Mucosa of stomach (tissue), 1 donor: ENCODE data around the gene BIRC3.
"Not testable (repeated sequence)": the region's sequence is repeated elsewhere in the genome, so short reads cannot be mapped to it uniquely, and the experiment has no call there.

Source experiments
- H3K27me3 ChIP-seq: one replicate; pipeline ENCODE4 v1.7.0; 2013; ENCODE audit warnings: mild to moderate bottlenecking, low read length; ENCODE audit not compliant: control insufficient read depth, insufficient read depth
- H3K36me3 ChIP-seq: one replicate; pipeline ENCODE4 v1.7.0; 2013; ENCODE audit warnings: low read length; ENCODE audit not compliant: control insufficient read depth, insufficient read depth
- H3K4me1 ChIP-seq: one replicate; pipeline ENCODE4 v1.7.0; 2013; ENCODE audit warnings: mild to moderate bottlenecking, low read length; ENCODE audit not compliant: control insufficient read depth, insufficient read depth
- H3K4me3 ChIP-seq: one replicate; pipeline ENCODE4 v1.7.0; 2013; ENCODE audit warnings: low read length
- H3K9ac ChIP-seq: one replicate; pipeline ENCODE4 v1.7.0; 2013; ENCODE audit warnings: mild to moderate bottlenecking, low read length, moderate library complexity
- H3K9me3 ChIP-seq: one replicate; pipeline ENCODE4 v1.7.0; 2013; ENCODE audit warnings: mild to moderate bottlenecking, low read length, moderate library complexity; ENCODE audit not compliant: control insufficient read depth
- donor health status: Pancreatic carcinoma.

BIRC3 gene

DNA sequence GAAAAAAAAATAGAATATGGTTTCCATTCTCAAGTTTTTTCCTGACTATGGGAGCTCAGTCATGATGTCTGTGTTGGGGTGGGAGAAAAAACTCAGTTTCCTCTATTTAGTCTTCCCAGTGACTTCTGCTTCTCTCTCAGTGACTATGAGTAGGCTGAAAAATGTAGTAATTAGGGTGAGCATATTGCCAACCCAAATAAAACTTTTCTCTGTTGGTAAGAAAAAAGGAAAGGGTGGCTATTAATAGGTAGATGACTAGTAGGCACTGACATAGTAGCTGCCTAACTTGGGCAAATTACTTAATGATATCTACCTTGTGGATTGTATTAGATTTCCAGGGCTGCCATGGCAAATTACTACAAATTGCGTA is 34.2 kb upstream of the BIRC3 start:
- H3K36me3 ChIP-seq = no peaks in the 10 kb centered on the region
- no peaks in the 10 kb centered on the region for H3K9me3 ChIP-seq
- H3K4me1 ChIP-seq = peaks cover 10% of the 10 kb centered on the region
- H3K4me3 ChIP-seq = no peak overlapping the region
- no peaks in the 10 kb centered on the region for H3K27me3 ChIP-seq
- H3K9ac ChIP-seq = no peak overlapping the region

DNA sequence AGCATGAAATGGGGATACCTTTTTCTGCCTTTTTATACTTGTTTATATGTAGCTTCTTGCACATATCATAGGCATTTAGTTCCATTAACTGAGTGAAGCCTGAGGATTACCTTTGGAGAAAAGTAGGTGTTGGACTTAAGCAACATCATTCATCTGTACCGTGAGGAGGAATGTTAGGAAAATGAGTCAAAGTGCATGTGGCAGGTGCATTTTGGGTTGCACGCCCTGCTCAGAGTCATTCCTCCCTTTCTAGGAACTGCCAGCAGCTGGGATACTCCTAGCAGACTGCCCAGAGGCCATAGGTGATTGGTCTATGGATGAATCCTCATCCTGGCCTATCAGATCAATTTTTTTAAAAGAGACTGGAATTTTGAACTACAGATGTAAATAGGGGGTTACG is 33.3 kb upstream of the BIRC3 start:
- Histone ChIP-seq H3K9ac (no peak overlapping the region), H3K27me3 (no peaks in the 10 kb centered on the region), H3K9me3 (no peaks in the 10 kb centered on the region), H3K36me3 (no peaks in the 10 kb centered on the region), H3K4me1 (peaks cover 19% of the 10 kb centered on the region), H3K4me3 (no peak overlapping the region)

DNA sequence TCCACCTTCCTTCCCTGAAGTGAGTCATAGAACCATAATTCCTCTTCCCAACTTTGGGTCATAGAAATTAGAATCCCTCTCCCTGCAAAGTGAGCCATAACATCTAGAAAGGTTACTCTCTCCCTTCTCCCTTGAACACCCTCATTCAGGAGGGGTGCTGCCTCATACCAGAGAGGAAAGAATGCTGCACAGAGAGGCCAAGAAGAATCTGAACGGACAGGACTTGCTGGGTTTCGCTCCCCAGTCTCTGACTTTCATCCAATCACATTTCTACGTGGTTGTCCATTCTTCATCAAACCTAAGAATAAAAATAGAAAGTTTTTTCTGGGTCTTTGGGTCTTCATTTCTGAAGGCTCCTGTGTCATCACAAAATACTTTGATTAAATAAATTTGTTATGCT is 31.0 kb upstream of the BIRC3 start:
- Histone ChIP-seq H3K4me1 (peaks cover 20% of the 10 kb centered on the region), H3K27me3 (no peaks in the 10 kb centered on the region), H3K4me3 (no peak overlapping the region), H3K9me3 (no peaks in the 10 kb centered on the region), H3K9ac (no peak overlapping the region), H3K36me3 (no peaks in the 10 kb centered on the region)

DNA sequence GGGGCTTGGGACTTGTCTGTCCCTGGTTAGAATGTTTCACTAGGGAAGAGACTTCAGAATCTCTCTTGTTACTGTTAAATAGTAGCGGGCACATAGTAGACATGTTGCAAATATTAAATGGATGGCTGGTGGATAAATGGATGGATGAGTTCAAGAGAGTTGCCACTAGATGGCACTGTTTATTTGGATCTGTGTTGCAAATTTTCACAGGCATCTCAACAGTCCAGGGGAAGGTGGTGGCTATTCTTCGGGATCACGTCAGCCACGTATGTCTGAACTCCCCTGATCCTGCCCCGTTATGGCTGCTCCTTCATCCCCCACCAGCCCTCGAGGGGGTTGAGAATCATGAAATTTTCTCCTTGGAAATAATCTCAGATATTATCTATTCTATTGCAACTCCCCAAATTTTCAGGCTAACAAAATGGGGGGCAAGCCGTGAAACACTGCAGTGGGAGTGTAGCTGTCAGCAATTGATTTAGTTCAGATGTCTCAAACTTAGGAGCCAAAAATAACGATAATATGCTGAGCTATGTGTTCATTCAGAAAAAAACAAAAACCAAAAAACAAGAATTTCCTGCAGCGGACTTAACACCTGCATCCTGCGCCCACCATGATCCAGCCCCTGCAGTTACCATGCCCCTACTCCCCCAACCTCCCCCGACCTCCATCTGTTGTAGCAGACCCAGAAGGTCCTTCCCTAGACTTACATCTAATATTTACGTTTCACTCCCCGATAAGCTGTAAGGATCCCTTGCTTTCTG is 29.1 kb upstream of the BIRC3 start:
- H3K9ac ChIP-seq = peak overlapping the region; percentile 11
- H3K27me3 ChIP-seq = no peaks in the 10 kb centered on the region
- H3K4me3 ChIP-seq = no peak overlapping the region
- no peaks in the 10 kb centered on the region for H3K36me3 ChIP-seq
- H3K4me1 ChIP-seq = peaks cover 20% of the 10 kb centered on the region
- H3K9me3 ChIP-seq = no peaks in the 10 kb centered on the region

DNA sequence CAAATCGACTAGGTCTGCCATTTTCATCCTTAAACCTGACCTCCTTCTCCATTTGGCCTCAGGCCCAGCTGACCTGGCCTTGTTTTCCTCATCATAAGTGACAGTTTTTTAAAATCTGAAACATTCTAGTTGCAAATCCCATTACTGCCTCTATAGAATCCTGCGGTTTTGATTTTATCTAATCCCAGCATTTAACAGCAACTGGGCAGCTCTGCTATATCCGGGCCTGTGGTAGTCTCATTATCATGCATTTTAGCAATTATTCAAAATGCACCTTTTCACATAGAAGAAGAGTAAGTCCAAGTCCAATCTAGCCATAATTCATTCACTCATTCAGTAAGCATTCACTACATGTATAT is 28.6 kb upstream of the BIRC3 start:
- no peak overlapping the region for H3K4me3 ChIP-seq

DNA sequence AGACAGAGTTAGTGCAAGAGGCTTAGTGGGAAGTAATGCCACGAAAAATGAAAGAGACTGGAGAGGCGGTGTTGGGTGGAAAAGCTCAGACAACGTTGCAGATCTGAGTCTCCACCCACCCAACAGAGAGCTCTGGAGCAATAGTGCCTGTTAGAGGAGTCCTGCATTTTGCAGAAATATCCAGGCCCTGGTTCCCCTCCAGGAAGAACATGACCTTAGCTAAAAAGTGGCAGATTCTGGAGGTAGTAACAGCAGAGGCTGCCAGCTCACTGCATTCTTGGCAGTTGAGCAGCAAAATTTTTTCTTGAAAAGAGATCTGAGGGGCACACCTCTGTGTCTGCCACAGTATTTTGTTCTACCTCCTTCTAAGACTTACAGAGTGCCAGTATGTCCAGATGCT is 27.7 kb upstream of the BIRC3 start:
- Histone ChIP-seq H3K9ac (no peak overlapping the region), H3K4me3 (no peak overlapping the region), H3K9me3 (no peaks in the 10 kb centered on the region), H3K36me3 (no peaks in the 10 kb centered on the region), H3K4me1 (peaks cover 20% of the 10 kb centered on the region), H3K27me3 (no peaks in the 10 kb centered on the region)

More for the DNA sequence above, 28.6 kb upstream of the BIRC3 start:
- Histone ChIP-seq H3K9ac (peak overlapping the region; percentile 11), H3K9me3 (no peaks in the 10 kb centered on the region), H3K36me3 (no peaks in the 10 kb centered on the region), H3K4me1 (peaks cover 20% of the 10 kb centered on the region), H3K27me3 (no peaks in the 10 kb centered on the region)

DNA sequence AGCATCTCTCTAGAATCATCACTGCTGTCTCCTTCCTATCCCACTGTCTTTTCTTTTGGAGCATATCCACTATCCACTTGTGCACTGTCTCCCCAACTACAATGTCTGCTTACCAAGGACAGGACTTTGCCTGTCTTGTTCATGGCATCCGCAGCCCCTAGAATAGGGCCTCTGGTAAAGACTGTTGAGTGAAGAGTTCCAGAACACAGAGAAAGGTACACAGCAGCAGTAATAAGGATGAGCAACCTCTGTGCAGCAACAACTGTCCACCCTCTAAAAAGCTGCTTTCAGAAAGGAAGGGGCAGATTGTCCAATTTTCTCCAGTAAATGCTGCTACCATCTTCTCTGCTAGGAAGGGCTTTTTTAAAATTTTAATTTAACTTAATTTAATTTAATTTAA is 25.5 kb upstream of the BIRC3 start:
- Histone ChIP-seq H3K9me3 (no peaks in the 10 kb centered on the region), H3K4me1 (peaks cover 20% of the 10 kb centered on the region), H3K27me3 (no peaks in the 10 kb centered on the region), H3K4me3 (no peak overlapping the region), H3K36me3 (no peaks in the 10 kb centered on the region), H3K9ac (no peak overlapping the region)

DNA sequence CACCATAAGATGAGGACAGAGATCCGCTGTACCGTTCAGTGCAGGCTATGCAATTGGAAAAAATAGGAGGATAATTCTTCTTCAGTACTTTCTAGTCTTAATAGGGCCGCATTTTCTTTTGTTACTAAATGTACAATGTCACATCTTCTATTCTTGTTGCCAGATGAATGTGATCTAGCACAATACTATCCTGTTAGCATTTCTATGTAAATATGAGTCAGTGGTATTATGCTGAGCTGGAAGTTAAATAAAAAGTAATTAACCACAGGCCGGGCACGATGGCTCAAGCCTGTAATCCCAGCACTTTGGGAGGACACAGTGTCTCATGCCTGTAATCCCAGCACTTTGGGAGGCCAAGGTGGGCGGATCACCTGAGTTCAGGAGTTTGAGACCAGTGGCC is 24.4 kb upstream of the BIRC3 start:
- Histone ChIP-seq H3K4me1 (peaks cover 20% of the 10 kb centered on the region), H3K4me3 (no peak overlapping the region), H3K9ac (no peak overlapping the region), H3K36me3 (no peaks in the 10 kb centered on the region), H3K9me3 (no peaks in the 10 kb centered on the region), H3K27me3 (no peaks in the 10 kb centered on the region)

DNA sequence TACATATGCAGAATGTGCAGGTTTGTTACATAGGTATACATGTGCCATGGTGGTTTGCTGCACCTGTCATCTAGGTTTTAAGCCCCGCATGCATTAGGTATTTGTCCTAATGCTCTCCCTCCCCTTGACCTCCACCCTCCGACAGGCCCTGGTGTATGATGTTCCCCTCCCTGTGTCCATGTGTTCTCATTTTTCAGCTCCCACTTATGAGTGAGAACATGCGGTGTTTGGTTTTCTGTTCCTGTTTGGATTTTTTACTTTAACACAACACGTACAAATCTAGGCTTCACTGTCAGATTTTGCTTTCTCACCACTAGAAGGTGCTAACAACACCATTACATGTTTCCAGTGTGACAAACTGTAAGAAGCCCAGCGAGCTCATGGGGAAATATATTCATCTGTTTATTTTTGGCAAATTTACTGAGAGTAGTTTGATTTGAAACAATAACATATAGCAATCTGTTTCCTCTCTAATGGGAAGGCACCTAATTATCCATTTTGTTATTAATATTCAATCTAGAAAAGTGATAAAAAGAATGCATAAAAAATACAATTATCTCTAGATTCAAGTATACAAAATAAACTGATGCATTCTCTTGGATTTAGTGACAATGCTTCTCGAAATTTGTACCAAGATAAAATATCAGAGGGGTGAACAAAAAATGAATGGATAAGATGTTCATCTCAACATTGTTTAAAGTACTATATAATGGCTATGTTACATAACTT is 23.2 kb upstream of the BIRC3 start:
- H3K36me3 ChIP-seq = no peaks in the 10 kb centered on the region
- no peak overlapping the region for H3K4me3 ChIP-seq
- no peaks in the 10 kb centered on the region for H3K27me3 ChIP-seq
- no peak overlapping the region for H3K9ac ChIP-seq
- no peaks in the 10 kb centered on the region for H3K9me3 ChIP-seq
- peaks cover 9% of the 10 kb centered on the region for H3K4me1 ChIP-seq

DNA sequence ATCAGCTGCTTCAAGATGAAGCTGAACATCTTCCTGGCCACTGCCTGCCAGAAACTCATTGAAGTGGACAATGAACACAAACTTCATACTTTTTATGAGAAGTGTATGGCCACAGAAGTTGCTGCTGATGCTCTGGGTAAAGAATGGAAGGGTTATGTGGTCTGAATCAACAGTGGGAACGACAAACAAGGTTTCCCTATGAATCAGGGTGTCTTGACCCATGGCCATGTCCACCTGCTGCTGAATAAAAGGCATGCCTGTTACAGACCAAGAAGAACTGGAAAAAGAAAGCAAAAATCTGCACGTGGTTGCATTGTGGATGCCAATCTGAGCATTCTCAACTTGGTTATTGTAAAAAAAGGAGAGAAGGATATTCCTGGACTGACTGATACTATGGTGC is 22.2 kb upstream of the BIRC3 start:
- H3K9me3 ChIP-seq = no peaks in the 10 kb centered on the region

DNA sequence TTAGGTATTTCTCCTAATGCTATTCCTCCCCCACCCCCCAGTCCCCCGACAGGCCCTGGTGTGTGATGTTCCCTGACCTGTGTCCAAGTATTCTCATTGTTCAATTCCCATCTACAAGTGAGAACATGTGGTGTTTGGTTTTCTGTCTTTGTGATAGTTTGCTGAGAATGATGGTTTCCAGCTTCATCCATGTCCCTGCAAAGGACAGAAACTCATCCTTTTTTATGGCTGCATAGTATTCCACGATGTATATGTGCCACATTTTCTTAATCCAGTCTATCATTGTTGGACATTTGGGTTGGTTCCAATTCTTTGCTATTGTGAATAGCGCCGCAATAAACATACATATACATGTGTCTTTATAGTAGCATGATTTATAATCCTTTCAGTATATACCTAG is 20.5 kb upstream of the BIRC3 start:
- H3K4me1 ChIP-seq = peaks cover 14% of the 10 kb centered on the region
- not testable (repeated sequence) for H3K27me3 ChIP-seq, H3K4me3 ChIP-seq, H3K9me3 ChIP-seq, H3K9ac ChIP-seq, H3K36me3 ChIP-seq

More for the DNA sequence above, 22.2 kb upstream of the BIRC3 start:
- H3K36me3 ChIP-seq = no peaks in the 10 kb centered on the region
- no peak overlapping the region for H3K9ac ChIP-seq
- no peak overlapping the region for H3K4me3 ChIP-seq
- no peaks in the 10 kb centered on the region for H3K27me3 ChIP-seq
- H3K4me1 ChIP-seq = peaks cover 2% of the 10 kb centered on the region

DNA sequence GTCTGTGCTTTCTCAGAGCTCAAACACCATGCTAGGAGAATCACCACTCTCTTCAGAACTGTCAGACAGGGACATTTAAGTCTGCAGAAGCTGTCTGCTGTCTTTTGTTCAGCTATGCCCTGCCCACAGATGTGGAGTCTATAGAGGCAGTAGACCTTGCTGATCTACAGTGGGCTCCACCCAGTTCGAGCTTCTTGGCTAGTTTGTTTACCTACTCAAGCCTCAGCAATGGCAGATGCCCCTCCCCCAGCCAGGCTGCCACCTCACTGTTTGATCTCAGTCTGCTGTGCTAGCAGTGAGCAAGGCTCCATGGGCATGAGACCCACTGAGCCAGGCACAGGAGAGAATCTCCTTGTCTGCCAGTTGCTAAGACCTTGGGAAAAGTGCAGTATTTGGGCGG is 16.4 kb upstream of the BIRC3 start:
- not testable (repeated sequence) for H3K36me3 ChIP-seq, H3K9me3 ChIP-seq, H3K27me3 ChIP-seq, H3K9ac ChIP-seq, H3K4me3 ChIP-seq
- H3K4me1 ChIP-seq = peaks cover 24% of the 10 kb centered on the region
